ENCODE results near the gene DNER.

GRCh38 chr2:229611360-229611759 is 103.0 kb downstream of the DNER start:
- TF ChIP-seq POLR2AphosphoS5 (IDR thresholded peaks at IDR 0.05) (no peak), CTCF (IDR thresholded peaks at IDR 0.05) (no peak), POLR2A (IDR thresholded peaks at IDR 0.05) (no peak), EP300 (IDR thresholded peaks at IDR 0.05) (no peak)
